Esophagus muscularis mucosa (tissue), 4 donors: Measurements from ENCODE around the gene APOL3. TPM values are rescaled to one million over a fixed set of nuclear protein-coding genes. Genes with fewer than 3 reads are reported as not detected.

ENCODE experiments used
- DNase-seq: peaks from one replicate; pipeline ENCODE4 v3.0.0-alpha.2; 2017; ENCODE audit errors: extremely low spot score
- H3K27ac ChIP-seq, 4 donors: fragments of 200-600 bp; sonication (generic); replicated peaks in 1 of 4; 1 replicate in 3 of 4; 2 replicates in 1 of 4; pipeline ENCODE4 v1.5.1; 2016 to 2019; ENCODE audit warnings: mild to moderate bottlenecking in 1 of 4
- H3K27me3 ChIP-seq, 4 donors: fragments of 200-600 bp; sonication (generic); one replicate each; pipeline versions ENCODE4 v1.5.1 to v1.6.0; 2016 to 2019
- H3K36me3 ChIP-seq, 4 donors: fragments of 200-600 bp; sonication (generic); one replicate each; pipeline ENCODE4 v1.5.1; 2016 to 2019
- H3K4me1 ChIP-seq, 4 donors: fragments of 200-600 bp; sonication (generic); one replicate each; pipeline ENCODE4 v1.5.1; 2016 to 2019
- H3K4me3 ChIP-seq, 4 donors: fragments of 200-600 bp; sonication (generic); 1 replicate in 2 of 4; 2 replicates in 2 of 4; pipeline ENCODE4 v1.5.1; 2016 to 2019; ENCODE audit warnings: mild to moderate bottlenecking in 4 of 4, moderate library complexity in 1 of 4
- H3K9me3 ChIP-seq, 4 donors: fragments of 200-600 bp; sonication (generic); 1 replicate in 3 of 4; 2 replicates in 1 of 4; pipeline ENCODE4 v1.5.1; 2016 to 2019
- EP300 ChIP-seq: sonication (generic); formaldehyde crosslinking; IDR thresholded peaks from one replicate; pipeline ENCODE4 v1.6.1; 2017; ENCODE audit warnings: antibody characterized with exemption
- POLR2A ChIP-seq: fragments of 450-650 bp; IDR thresholded peaks from one replicate; pipeline ENCODE4 v1.6.1; 2017; ENCODE audit warnings: antibody characterized with exemption, moderate library complexity, mild to moderate bottlenecking, low read depth
- POLR2AphosphoS5 ChIP-seq, 2 donors: sonication (generic); formaldehyde crosslinking; IDR thresholded peaks; one replicate each; pipeline ENCODE4 v1.6.1; 2017; ENCODE audit warnings: antibody characterized with exemption in 2 of 2
- WGBS: methylation state at CpG from one replicate; pipeline ENCODE4 v1.1.5; 2018; 5-methylcytosine and 5-hydroxymethylcytosine counted together
- intact Hi-C: fragments of 100-400 bp; cut with DNase I; formaldehyde crosslinking; loops from one replicate; pipeline ENCODE4 v1.15.1; 2023
- total RNA-seq, 4 donors: library from RNA; depleted of rRNA; stranded (reverse); fragments of >200 nt; gene quantifications; one replicate each; pipeline versions ENCODE4 v1.1.0 to v1.2.1, GENCODE V29; 2016
- TF ChIP-seq, protein P1 (sequence below), 3 experiments: fragments of 200-600 bp in 2 of 3; fragments of 450-650 bp in 1 of 3; sonication (generic) in 2 of 3; IDR thresholded peaks; one replicate each; pipeline ENCODE4 v1.5.1; 2017 to 2019; ENCODE audit warnings: antibody characterized with exemption in 3 of 3, mild to moderate bottlenecking in 2 of 3, moderate library complexity in 1 of 3

Gene APOL3
- total RNA-seq, 4 donors from 2014 or later = 36.5 to 76.3 (median 52.8) TPM

DNA sequence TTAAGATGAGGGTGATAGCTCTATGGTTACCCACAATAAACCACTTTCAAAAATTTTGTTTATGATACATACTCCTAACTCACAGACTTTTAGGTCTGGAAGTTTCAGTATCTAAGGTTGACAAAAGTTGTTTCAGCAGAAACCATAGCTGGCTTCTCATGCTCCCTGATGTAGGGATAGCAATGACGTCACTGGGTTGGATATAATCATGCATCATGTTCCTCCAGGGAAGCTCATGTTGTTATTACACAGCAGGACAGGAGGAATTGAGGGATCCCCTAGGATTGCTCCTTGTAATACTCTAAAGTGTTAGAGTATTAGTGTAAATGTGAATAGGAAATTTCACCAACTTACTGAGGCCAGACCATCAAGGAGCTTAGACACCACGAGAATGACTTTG lies 23.6 kb downstream of the APOL3 start:
- Histone ChIP-seq H3K9me3 (no peaks in the 10 kb centered on the region), H3K27me3 (no peaks in the 10 kb centered on the region), H3K4me1 (peaks cover 0 to 4% (median 0%) of the 10 kb centered on the region in 4 donors), H3K27ac (peak overlapping the region in 2 of 4 donors; percentile 28 to 70), H3K36me3 (peaks cover 0 to 23% (median 14%) of the 10 kb centered on the region in 4 donors), H3K4me3 (no peak overlapping the region)
- WGBS = 79% methylated on average over 2 of the region's 2 CpGs
- intact Hi-C loops = no loop called here
- TF ChIP-seq, protein P1, sequence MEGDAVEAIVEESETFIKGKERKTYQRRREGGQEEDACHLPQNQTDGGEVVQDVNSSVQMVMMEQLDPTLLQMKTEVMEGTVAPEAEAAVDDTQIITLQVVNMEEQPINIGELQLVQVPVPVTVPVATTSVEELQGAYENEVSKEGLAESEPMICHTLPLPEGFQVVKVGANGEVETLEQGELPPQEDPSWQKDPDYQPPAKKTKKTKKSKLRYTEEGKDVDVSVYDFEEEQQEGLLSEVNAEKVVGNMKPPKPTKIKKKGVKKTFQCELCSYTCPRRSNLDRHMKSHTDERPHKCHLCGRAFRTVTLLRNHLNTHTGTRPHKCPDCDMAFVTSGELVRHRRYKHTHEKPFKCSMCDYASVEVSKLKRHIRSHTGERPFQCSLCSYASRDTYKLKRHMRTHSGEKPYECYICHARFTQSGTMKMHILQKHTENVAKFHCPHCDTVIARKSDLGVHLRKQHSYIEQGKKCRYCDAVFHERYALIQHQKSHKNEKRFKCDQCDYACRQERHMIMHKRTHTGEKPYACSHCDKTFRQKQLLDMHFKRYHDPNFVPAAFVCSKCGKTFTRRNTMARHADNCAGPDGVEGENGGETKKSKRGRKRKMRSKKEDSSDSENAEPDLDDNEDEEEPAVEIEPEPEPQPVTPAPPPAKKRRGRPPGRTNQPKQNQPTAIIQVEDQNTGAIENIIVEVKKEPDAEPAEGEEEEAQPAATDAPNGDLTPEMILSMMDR (IDR thresholded peaks at IDR 0.05) = no peak
- TF ChIP-seq EP300 = no peak
- TF ChIP-seq POLR2A = no peak
- TF ChIP-seq POLR2AphosphoS5 (IDR thresholded peaks at IDR 0.05) = no peak
- DNase-seq = no peak

DNA sequence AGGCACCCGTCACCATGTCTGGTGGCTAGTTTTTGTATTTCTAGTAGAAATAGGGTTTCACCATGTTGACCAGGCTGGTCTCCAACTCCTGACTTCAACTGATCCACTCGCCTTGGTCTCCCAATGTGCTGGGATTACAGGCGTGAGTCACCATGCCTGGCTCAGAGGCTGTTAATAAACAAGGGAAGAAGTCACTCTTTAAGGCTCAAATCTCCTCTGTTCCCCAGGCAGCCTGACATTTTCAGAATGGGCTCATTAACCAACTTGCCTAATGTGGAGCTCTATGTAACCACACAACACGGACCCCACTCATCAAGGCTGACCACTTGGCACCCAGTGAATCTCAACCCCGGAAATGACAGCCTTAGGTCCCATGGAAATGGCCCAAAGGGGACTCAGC lies 24.1 kb downstream of the APOL3 start:
- WGBS = 76% methylated on average over 5 of the region's 5 CpGs
- Histone ChIP-seq H3K4me1 (peaks cover 0 to 4% (median 0%) of the 10 kb centered on the region in 4 donors), H3K4me3 (no peak overlapping the region), H3K36me3 (peaks cover 0 to 18% (median 9%) of the 10 kb centered on the region in 4 donors), H3K27me3 (no peaks in the 10 kb centered on the region), H3K9me3 (no peaks in the 10 kb centered on the region), H3K27ac (peak overlapping the region in 2 of 4 donors; percentile 28 to 70)
- intact Hi-C loops = no loop called here
- TF ChIP-seq POLR2AphosphoS5 (IDR thresholded peaks at IDR 0.05) = peak in 1 of 2 donors; percentile 39
- TF ChIP-seq, protein P1 (IDR thresholded peaks at IDR 0.05) = no peak
- no peak for DNase-seq

DNA sequence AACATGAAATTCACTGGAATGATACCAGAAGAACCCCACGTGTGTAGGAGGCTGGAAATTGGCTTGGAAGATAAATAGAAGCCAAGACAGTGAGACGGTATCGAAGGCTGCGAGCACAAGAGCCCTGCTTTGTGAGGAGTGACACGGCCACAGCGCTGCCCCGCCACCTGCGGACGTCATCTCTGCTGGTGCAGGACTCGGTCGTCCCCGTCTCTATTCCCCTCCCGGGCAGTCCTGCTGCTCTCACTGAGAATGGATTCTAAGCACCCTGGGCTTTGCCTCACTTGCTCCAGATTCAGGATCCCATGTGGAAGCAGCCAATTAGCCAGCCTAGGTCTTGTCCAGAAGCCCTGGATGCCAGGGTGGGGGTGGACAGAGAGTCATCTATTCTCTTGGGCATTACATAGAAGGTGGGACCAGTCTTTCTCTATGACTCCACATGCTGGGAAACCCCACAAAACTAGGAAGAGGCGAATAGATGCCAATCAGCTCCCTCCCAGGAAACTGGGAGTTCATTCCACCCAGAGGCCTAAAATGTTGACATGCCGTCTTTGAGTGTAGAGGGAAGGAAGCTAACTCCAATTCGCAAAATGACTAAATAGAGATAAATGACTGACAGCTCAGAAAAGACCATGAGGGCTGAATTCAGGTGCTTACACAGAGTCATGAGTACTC lies 25.1 kb downstream of the APOL3 start:
- DNase-seq = no peak
- H3K36me3 ChIP-seq = peaks cover 0 to 8% (median 2%) of the 10 kb centered on the region in 4 donors
- no peak overlapping the region for H3K27ac ChIP-seq
- WGBS = 86% methylated on average over 12 of the region's 16 CpGs
- H3K4me1 ChIP-seq = peaks cover 0 to 4% (median 0%) of the 10 kb centered on the region in 4 donors
- intact Hi-C loops = no loop called here
- H3K4me3 ChIP-seq = no peak overlapping the region
- no peaks in the 10 kb centered on the region for H3K9me3 ChIP-seq
- H3K27me3 ChIP-seq = no peaks in the 10 kb centered on the region
- TF ChIP-seq POLR2A = no peak
- TF ChIP-seq, protein P1 (IDR thresholded peaks at IDR 0.05) = no peak

DNA sequence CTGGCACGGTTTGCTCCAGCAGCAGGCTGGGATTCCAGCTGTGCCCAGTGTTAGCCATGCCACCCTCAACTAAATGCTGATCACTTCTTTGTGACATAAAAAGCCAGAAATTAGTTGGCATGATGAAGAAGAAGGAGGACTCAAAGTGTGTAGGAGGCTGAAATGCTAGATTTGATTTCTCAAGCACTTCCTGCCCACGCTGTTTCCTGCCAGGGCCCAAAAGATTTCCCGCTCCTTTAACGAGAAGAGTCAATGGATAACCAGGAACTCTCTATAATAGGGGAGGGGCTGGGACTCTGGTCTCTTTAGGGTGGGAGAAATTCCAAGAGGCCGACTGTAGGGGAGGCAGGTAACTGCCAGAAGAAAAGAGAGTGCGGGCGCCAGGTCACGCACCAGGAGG lies 26.4 kb downstream of the APOL3 start:
- Histone ChIP-seq H3K36me3 (no peaks in the 10 kb centered on the region), H3K27me3 (no peaks in the 10 kb centered on the region), H3K4me3 (no peak overlapping the region), H3K9me3 (no peaks in the 10 kb centered on the region), H3K4me1 (peaks cover 0 to 4% (median 0%) of the 10 kb centered on the region in 4 donors), H3K27ac (no peak overlapping the region)
- TF ChIP-seq, protein P1 (IDR thresholded peaks at IDR 0.05) = no peak
- TF ChIP-seq EP300 (no peak), POLR2A (no peak), POLR2AphosphoS5 (IDR thresholded peaks at IDR 0.05) (no peak)
- WGBS = 71% methylated on average over 8 of the region's 8 CpGs
- DNase-seq = no peak
- intact Hi-C loops = no loop called here

DNA sequence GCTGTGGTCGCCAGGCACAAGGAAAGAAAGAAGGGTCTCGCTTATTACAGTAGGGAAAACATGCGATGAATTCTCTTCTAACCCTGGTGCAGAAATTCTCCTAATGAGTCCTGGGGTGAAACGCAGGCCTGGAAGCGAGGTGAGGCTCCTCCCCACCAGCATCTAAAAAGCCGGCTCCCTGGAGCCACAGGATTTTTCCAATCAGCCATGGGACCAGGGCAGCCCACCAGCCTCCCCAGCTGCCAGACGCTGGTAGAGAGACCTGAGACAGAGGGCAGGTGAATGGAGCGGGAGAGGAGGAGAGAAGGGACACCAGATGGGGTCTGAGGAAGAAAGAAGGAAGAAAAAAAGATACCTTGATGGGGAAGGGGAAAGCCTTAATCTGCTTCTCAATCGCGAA lies 28.6 kb downstream of the APOL3 start:
- TF ChIP-seq POLR2A = no peak
- TF ChIP-seq POLR2AphosphoS5 (IDR thresholded peaks at IDR 0.05) = no peak
- TF ChIP-seq, protein P1 (IDR thresholded peaks at IDR 0.05) = no peak
- TF ChIP-seq EP300 = no peak
- Histone ChIP-seq H3K36me3 (no peaks in the 10 kb centered on the region), H3K4me1 (peaks cover 0 to 2% (median 0%) of the 10 kb centered on the region in 4 donors), H3K9me3 (no peaks in the 10 kb centered on the region), H3K27me3 (no peaks in the 10 kb centered on the region), H3K4me3 (no peak overlapping the region), H3K27ac (no peak overlapping the region)
- 87% methylated on average over 10 of the region's 10 CpGs for WGBS
- no peak for DNase-seq
- intact Hi-C loops = no loop called here
